SK-N-SH treated with all-trans-retinoic acid at 6 μM for 48 hours (cell line): ENCODE results near the gene ZNRF2.
A peak's percentile ranks its signal among the peaks of the same experiment; 100 is the strongest.

ENCODE experiments used
- ATAC-seq: fragments of 200-7000 bp; cut with Tn5 transposase; 3 replicates; pipeline ENCODE4 v1.9.1; 2020; ENCODE audit warnings: mild to moderate bottlenecking, moderate library complexity
- ARNTL ChIP-seq: fragments of 450-650 bp; formaldehyde crosslinking; IDR thresholded peaks from 2 replicates; pipeline ENCODE4 v1.5.0; 2020; ENCODE audit warnings: low read depth, mild to moderate bottlenecking, moderate library complexity, borderline replicate concordance
- BACH2 ChIP-seq: fragments of 250-450 bp; sonication (Bioruptor Pico); IDR thresholded peaks from 2 replicates; pipeline ENCODE4 v1.9.0; 2021; ENCODE audit warnings: mild to moderate bottlenecking, borderline replicate concordance
- CREB5 ChIP-seq: fragments of 250-450 bp; sonication (Bioruptor Pico); IDR thresholded peaks from 2 replicates; pipeline ENCODE4 v1.5.1; 2020; ENCODE audit warnings: low read depth, mild to moderate bottlenecking, moderate library complexity
- CSDC2 ChIP-seq: fragments of 250-450 bp; sonication (Bioruptor Pico); IDR thresholded peaks from 2 replicates; pipeline ENCODE4 v1.5.0; 2020; ENCODE audit warnings: mild to moderate bottlenecking, moderate library complexity
- CSRNP3 ChIP-seq: fragments of 250-450 bp; sonication (Bioruptor Pico); IDR thresholded peaks from 2 replicates; pipeline ENCODE4 v1.5.1; 2021; ENCODE audit warnings: mild to moderate bottlenecking, moderate library complexity
- ESRRG ChIP-seq: fragments of 250-450 bp; sonication (Bioruptor Pico); IDR thresholded peaks from 2 replicates; pipeline ENCODE4 v1.6.1; 2021; ENCODE audit warnings: mild to moderate bottlenecking
- GLIS3 ChIP-seq: fragments of 250-450 bp; sonication (Bioruptor Pico); IDR thresholded peaks from 2 replicates; pipeline ENCODE4 v1.5.0; 2020; ENCODE audit warnings: mild to moderate bottlenecking, moderate library complexity
- ISL1 ChIP-seq: fragments of 250-450 bp; sonication (Bioruptor Pico); IDR thresholded peaks from 2 replicates; pipeline ENCODE4 v2.1.2; 2022; ENCODE audit warnings: mild to moderate bottlenecking, moderate library complexity
- PATZ1 ChIP-seq: fragments of 250-450 bp; sonication (Bioruptor Pico); IDR thresholded peaks from 2 replicates; pipeline ENCODE4 v1.8.0; 2020; ENCODE audit warnings: mild to moderate bottlenecking, moderate library complexity, borderline replicate concordance
- POU6F1 ChIP-seq: fragments of 250-450 bp; sonication (Bioruptor Pico); IDR thresholded peaks from 2 replicates; pipeline ENCODE4 v1.8.0; 2021; ENCODE audit warnings: low read depth, mild to moderate bottlenecking, moderate library complexity, borderline replicate concordance
- PPARA ChIP-seq: fragments of 250-450 bp; sonication (Bioruptor Pico); IDR thresholded peaks from 2 replicates; pipeline ENCODE4 v1.5.0; 2020; ENCODE audit warnings: mild to moderate bottlenecking, borderline replicate concordance
- RARB ChIP-seq: fragments of 250-450 bp; sonication (Bioruptor Pico); IDR thresholded peaks from 2 replicates; pipeline ENCODE4 v1.8.0; 2021; ENCODE audit warnings: mild to moderate bottlenecking, moderate library complexity
- SNAI2 ChIP-seq: fragments of 250-450 bp; sonication (Bioruptor Pico); IDR thresholded peaks from 2 replicates; pipeline ENCODE4 v1.5.0; 2020; ENCODE audit warnings: mild to moderate bottlenecking, moderate library complexity
- TCF4 ChIP-seq: fragments of 250-450 bp; sonication (Bioruptor Pico); IDR thresholded peaks from 2 replicates; pipeline ENCODE4 v1.8.0; 2021; ENCODE audit warnings: mild to moderate bottlenecking, moderate library complexity, borderline replicate concordance
- TSHZ2 ChIP-seq: fragments of 250-450 bp; sonication (Bioruptor Pico); IDR thresholded peaks from 2 replicates; pipeline ENCODE4 v1.5.0; 2020; ENCODE audit warnings: mild to moderate bottlenecking, moderate library complexity
- ZFP30 ChIP-seq: fragments of 450-650 bp; formaldehyde crosslinking; IDR thresholded peaks from 2 replicates; pipeline ENCODE4 v1.5.0; 2022; ENCODE audit warnings: mild to moderate bottlenecking, moderate library complexity
- ZNF70 ChIP-seq: fragments of 450-650 bp; formaldehyde crosslinking; IDR thresholded peaks from 2 replicates; pipeline ENCODE4 v1.5.0; 2020; ENCODE audit warnings: mild to moderate bottlenecking, moderate library complexity
- ZNF8 ChIP-seq: fragments of 450-650 bp; formaldehyde crosslinking; IDR thresholded peaks from 2 replicates; pipeline ENCODE4 v1.5.0; 2020; ENCODE audit warnings: mild to moderate bottlenecking, moderate library complexity

ZNRF2 gene

GRCh38 chr7:30238721-30239441 is 45.5 kb upstream of the ZNRF2 start:
- ATAC-seq = peak; percentile 95
- TF ChIP-seq ISL1 (CRISPR knock-in tag) = peak; percentile 43
- TF ChIP-seq ARNTL (CRISPR knock-in tag) = no peak

- no peak for TF ChIP-seq PATZ1 (CRISPR knock-in tag)
- TF ChIP-seq GLIS3 = no peak
- no peak for TF ChIP-seq TSHZ2
- no peak for TF ChIP-seq ISL1 (CRISPR knock-in tag)
- TF ChIP-seq ZNF8 = no peak
- TF ChIP-seq SNAI2 = no peak
- TF ChIP-seq BACH2 (CRISPR knock-in tag) = no peak
- TF ChIP-seq CREB5 (CRISPR knock-in tag) = no peak
- no peak for TF ChIP-seq RARB (CRISPR knock-in tag)
- TF ChIP-seq ZFP30 = no peak
- TF ChIP-seq ZNF70 = no peak
- no peak for TF ChIP-seq ESRRG
- no peak for TF ChIP-seq CSRNP3
- no peak for ATAC-seq
Observed at GRCh38 chr7:30240106-30240800, 44.1 kb upstream of the ZNRF2 start.

- ATAC-seq = no peak
- TF ChIP-seq CSDC2 (no peak), ISL1 (CRISPR knock-in tag) (no peak), CREB5 (CRISPR knock-in tag) (no peak), POU6F1 (no peak), ZFP30 (no peak), CSRNP3 (no peak), BACH2 (CRISPR knock-in tag) (no peak), PPARA (CRISPR knock-in tag) (no peak), SNAI2 (no peak), PATZ1 (CRISPR knock-in tag) (no peak), TSHZ2 (no peak), TCF4 (CRISPR knock-in tag) (no peak), ZNF8 (no peak)
Observed at GRCh38 chr7:30241767-30242166, 42.6 kb upstream of the ZNRF2 start.
